GM18502 (cell line): ENCODE data around the gene YKT6.
A peak's percentile ranks its signal among the peaks of the same experiment; 100 is the strongest.

Experiments used
- ATAC-seq: cut with Tn5 transposase; IDR thresholded peaks from one replicate; pipeline ENCODE4 v1.9.1; 2021; ENCODE audit warnings: mild to moderate bottlenecking; ENCODE audit not compliant: unreplicated experiment, poor library complexity

YKT6 gene

DNA sequence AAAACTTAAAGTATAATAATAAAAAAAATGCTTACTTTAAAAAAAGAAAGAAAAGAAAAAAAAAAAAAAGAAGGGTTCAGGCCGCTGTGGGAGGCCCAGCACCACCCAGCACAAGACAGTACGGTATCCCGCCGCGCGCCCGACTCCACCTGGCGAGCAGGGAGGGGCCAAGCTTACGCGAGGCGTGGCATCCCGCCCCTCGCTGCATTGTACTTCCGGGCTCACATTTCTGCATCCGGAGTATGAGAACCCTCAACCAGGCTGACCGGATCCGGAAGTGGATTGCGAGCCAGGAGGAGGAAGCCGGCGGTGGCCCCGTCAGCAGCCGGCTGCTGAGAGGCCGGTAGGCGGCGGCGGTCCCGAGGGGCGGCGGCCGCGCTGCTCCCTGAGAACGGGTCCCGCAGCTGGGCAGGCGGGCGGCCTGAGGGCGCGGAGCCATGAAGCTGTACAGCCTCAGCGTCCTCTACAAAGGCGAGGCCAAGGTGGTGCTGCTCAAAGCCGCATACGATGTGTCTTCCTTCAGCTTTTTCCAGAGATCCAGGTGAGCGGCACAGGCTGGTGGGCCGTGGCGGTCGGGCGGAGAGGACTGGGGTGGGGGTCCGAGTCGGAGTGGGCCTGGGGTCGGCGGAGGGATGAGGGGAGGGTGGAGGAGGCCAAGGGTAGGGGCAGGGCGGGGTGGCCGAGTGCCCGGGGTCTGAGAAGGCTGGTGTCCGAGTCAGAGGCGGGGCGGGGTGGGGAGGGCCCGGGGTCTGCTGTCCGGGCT is at the start of gene YKT6:
TSS of gene YKT6 (plus strand) at position 280 of the 763 bp plus-strand sequence. CDS start at position 438, 158 bp downstream.
- peak; percentile 99 for ATAC-seq

DNA sequence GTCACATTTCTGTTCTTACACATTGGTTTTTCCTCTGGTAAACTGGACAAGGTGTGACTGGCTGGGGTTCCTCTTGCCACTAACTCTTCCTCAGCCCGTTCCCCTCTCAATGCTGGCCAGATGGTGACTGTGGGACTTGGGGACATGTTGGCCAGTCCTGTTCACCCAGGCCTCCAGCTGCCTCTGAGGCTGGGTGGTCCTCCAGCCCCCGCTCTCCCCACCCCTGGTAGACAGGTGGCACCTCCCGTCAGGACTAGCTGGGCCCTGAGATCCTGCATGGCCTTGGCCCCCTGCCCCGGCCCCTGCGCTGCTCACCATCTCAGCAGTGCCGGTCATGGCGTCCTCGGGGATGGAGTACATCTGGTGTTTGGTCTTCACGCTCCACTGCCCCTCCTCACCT is 48.8 kb upstream of the YKT6 start:
- no peak for ATAC-seq

DNA sequence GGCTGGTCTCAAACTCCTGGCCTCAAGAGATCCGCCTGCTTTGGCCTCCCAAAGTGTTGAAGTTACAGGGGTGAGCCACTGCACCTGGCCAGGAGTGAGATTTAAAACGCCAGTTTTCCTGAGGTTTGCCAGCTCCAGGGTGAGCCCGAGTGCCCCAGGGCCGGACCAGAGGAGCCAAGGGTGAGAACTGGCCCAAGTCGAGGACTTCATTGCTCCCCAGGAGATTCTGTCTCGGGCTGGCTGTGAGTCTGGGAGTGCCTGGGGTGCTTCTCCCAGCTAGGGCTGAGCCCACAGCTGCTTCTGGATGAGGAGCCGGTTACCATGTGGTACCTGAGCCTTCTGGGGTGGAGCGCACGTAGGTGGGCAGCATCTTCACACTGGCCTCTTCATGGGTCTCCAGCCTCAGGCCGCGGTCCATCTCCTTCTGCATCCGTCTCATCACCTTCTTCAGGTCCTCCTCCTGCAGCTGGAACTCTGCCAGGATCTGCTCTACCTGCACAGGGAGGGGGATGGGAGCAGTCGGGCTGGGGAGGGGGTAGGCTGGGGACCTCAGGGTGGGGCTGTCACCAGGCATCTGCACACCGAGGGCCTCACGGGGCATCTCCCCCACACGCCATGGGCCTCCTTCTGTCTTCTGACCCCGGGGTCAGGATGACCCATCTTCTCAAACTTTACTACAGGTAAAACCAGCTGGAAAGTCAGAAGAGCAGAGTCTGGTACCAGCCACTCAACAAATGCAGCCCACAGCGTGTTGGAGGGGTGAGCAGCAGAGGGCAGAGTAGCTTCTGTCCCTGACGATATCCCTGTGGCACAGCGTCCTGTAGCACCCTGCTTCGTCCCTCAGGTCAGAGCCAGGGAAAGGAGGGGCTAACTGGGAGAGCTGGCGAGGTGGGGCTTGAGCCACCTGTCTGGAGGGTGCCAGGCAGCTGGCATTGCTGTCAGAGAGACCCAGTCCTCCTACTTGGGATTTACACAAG is 47.5 kb upstream of the YKT6 start:
- no peak for ATAC-seq

DNA sequence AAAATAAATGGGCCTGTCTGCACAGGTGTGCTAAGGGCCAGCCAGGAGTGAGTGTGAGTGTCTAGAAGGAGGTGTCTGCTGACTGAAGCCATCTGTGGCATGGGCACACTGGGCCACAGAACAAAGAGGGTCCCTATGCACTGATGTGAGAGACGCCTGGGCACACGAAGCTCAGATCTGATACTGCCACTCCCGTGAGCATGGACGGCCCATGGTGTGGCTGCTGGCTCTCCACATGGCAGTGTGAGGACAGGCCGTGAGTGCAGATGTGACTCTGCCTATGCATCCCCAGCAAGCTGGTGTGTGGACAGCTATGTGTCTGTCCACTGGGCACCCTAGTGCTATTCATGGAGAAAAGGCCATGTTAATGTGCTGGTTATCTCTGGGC is 46.8 kb upstream of the YKT6 start:
- ATAC-seq, result no peak

DNA sequence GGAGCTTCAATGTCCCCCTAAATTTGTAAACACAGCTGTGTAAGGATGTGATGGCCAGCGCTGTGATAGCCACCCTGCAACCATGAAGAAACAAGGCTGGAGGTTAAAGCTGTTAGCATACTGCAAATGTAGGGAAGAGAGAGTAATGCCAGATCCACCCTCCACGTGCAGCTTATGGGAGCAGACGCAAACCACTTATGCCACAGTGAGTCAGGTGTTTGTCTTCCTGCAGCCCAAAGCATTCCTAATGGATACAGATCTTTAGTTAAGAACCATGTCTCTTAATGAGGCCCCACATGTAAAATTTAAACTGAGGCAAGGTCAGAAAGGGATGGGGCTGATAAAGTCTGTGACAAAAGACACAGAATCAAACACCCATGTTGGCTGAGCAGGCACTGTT is 46.1 kb upstream of the YKT6 start:
- no peak for ATAC-seq

DNA sequence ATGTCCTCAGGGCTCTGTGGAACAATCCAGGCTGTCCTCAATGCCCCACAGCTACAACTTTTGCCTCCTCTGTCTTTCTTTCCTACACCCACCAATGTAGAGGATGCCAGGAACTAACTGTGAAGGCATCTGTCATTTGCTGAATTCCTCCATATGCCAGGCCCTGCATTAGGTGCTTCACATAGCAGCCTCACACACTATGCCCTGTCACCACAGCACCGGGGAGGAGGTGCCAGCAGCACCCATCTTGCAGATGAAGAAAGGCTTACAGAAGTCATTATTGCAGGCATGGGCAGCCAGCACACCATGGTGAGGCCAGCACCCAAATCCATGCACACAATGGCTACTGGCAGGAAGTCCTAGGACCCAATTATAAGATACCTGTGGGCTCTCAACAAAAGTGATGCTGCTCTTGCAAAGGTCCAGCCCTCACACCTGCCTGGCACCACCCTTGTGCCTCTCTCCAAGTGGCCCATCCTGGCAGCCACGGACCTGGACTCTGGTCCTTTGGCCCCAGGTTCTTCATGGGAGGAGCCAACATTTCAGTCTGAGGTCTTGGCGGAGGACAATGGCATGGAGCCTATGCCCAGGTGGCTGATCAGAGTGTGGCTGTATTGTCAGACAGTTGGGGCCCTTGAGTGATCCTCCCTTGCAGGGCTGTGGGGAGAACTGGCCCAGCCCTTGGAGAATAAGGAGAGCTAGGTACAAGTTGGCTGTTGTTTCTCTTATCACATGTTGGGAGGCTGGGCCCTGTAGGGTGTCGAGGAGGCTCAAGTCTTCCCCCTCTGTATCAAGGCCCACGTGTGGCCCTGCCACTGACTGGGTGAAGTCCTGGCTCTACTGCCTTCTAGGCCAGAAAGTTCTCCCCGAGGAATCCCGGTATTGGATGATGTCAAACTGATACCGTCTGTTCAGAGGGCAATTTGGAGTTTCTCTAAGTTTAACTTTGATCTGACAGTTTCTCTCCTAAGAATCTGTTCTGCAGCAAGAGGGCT is 45.3 kb upstream of the YKT6 start:
- ATAC-seq, result no peak

DNA sequence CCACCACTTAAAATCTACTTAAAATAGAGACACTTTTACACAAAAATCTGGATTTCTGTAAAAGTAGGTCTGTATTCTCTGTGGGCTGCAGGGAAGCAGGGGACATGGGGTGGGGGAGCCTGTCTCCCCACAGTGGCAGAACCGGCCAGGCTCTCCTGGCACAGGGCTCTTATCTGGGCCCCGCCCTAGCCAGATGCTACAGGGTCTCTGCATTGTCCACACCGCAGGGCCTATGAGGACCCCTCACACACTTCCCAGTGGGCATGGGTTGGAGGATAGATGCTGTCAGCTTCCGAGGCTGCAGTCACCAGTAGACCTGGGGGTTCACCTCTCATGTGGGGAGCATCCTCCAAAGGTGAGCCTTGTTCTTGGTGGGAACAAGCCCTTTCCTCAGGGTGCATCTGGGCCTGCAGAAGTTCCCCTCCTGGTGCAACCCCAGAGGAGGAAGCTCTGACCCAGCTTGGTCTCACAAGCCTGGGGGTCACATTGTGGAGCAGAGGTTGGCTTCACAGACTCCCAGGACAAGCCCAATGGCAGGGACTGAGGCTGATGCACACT is 44.2 kb upstream of the YKT6 start:
- no peak for ATAC-seq

DNA sequence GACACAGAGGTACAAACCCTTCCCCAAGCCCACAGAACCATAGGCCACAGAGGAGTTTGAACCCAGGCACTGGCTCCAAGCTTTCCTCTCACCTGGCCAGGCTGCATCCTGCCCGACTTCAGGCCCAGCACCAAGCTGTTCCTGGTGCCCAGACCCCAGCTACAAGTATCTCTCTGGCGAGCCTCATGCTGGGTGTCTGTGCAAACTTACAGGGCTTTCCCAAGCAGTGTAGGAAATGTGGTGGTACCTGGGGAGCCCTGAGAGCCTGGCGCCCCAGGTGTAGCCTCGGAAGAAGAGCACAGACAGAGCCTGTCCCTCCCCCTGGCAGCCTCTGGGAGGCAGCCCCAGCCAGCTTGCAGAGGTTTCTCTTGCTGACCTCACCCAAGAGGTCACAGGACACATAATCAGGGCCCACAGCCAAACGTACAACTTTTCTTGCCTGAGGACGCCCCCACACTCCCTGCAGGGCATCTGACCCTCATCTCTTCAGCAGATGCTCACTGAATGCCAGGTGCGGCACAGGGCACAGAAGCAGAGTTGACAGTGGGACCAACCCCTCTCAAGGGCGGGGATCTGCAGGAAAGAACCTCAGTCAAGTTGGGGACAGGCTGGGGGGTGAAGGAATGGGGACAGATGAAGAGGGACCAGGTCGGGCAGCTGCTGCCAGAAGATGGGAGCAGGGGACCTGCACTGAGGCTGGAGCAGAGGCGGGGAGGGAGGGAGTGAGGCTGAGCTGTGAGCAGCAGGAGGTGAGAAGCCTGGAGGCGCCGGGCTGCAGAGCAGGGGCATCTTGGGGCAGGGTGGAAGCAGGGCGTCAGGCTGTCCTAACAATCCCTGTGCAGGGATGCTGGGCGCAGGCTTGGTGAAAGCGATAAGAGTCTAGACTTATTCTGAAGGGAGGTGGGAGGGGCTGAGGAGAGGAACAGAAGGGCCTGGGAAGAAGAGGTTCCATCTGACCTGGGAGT is 43.4 kb upstream of the YKT6 start:
- ATAC-seq, result no peak

DNA sequence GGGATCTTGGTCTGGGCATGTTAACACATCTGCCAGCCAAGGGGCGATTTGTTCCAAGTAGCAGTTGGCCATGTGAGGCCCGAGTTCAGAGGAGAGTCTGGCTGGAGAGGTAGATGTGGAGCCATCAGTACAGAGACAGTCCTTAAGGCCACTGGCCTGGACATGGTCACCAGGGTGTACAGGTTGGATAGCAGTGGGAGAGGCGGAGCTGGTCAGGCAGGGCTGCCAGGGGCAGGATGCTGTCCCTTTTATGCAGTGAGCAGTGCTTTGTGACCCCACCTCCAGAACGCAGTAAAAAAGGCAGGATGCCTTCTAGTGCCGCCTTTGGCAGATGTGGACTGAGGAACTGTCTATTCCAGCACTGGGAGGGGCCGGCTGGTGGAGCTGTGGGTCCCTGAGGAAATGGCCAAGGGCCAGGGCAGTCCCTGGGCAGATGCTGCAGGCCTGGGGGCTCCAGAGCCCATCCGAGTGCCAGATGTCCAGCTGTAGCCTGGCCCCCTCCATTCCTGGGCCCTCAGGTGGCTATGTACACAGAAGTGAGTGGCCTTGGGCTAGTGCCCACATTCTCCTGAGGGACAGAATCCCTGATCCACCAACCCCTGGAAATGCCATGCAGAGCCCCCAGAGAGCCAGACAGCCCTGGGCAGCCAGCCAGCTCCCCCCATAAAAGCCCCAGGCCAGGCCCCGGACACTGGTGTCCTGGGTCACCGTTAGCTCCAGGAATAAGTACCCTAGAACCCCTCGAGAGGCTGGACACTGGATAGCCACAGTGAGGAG is 42.5 kb upstream of the YKT6 start:
- no peak for ATAC-seq

DNA sequence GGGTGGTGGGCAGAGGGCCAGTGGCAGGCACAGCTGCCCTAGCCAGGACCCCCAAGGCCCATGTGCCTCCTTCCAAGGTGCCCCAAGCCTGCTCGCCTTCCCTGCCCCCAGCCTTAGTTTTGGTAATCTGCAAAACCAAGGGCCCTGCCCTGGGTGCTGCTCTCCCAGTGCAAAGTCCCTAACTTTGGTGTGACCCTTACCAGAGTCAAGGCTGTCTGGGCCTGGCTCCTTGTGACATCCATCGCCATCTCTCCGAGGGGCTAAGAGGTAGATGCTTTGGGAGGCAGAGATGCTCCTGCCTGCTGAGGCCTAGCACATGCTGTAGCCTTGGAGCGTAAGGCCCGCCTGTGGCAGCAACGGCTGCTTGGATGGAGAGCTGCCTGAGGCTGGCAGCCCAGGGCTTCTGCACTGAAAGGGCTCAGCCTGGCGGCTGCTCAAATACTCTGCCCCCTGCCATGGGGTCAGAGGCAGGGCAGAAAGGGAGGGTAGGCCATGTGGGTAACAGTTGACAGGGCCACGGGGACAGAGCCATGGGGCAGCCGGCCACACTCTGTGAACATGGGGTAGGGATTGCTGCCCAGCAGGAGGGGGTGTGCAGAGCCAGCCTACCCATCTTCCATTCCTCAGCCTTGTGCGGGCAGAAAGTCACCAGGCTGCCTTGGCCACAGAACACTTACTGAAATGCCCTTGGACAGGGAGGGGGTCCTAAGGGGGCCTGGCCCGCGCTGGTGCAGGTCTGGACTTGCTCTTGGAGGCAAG is 41.7 kb upstream of the YKT6 start:
- ATAC-seq, result no peak

DNA sequence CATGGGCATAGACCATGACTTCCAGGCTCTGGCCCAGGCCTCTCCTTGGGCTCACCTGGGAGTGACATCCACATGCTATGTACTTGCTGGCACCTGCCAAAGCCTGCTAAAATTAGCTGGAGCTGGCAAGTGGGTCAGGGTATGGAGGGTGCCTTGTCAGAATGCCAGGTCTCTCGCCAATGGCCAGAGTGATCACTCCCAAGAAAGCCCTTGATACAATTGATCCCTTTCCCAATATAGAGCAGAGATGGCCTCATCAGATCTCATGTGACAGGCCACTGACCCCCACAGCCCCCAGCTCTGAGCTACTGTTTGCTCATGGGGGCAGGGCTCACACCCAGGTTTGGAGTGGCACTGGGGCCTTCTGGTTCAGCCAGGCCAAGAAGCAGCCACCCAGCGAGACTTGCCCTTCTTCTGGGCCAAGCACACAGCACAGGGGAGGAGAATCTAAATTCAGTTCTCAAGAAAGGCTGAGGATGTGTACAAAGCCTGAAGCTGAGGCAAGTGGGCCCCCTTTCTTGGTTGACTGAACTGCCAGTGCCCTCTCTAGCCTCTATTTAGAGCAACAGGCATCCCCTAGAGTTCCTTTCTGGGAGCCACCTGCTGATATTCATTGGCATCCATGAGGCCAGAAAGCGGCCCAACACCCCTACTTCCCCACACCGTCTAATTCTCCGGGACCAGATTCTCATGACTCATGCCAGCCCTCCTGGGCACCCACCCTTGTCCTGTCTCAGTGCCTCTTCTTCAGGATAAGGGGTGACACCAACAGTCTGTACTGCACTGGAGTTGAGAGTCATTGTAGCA is 40.8 kb upstream of the YKT6 start:
- no peak for ATAC-seq

DNA sequence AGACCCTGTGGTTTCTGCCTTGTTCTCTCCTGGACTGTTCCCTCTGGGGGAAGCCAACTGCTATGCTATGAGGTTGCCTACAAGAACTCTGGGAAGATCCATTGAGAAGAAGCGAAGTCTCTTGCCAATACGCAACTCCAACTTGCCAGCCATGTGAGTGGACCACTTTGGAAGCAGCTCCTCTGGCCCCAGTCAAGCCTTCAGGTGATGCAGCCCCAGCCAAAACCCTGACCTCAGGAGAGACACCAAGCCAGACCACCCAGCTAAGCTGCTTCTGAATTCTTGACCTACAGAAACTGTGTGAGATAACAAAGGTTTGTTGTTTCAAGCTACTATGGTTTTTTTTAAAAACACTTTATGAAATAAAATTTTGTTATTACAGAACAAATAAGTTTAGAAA is 39.4 kb upstream of the YKT6 start:
- no peak for ATAC-seq

DNA sequence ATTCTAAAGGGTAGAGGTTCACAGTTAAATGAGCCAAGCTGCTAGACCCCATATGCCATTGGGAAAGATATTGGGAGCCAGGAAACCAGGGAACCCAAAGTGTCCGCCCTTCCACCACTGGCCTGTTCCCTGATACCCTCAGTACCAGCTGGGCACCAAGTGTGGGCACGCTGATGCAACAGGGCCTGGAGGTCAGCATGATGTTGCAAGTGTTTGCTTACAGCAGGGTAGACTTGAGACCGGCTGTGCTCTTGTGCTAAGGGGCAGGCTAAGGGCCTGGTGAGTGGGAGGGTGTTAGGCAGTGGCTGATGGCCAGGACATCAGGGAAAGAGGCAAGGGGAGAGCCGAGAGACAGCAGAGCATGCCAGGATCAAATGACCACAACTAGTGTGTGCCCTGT is 38.6 kb upstream of the YKT6 start:
- no peak for ATAC-seq

DNA sequence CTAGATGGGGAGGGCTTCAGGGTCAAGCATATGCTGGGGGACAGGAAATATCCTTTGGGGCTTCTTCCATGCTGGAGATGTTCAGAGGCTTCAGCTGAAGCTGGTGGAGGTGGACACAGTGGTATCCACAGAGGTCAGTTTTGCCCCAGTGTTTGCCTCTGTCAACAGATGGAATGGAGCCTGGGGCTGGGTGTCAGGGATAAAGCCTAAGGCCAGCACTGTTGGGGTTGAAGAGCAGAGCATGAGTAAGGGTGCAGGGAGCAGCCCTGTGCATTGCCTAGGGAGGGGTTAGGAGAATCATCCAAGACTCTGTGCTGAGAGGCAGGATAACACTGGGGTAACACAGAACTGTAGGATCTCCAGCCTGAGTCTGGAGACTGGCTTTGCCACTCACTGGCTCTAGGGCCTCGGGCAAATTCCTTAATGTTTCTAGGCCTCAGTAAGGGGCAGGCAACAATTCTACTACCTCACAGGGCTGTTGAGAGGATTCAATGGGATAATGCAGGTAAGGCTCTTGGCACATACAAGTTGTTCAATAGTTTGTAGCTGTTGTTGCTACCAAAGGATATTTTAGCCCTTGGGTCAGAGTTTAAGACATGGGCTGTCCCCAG is 37.9 kb upstream of the YKT6 start:
- ATAC-seq, result no peak

DNA sequence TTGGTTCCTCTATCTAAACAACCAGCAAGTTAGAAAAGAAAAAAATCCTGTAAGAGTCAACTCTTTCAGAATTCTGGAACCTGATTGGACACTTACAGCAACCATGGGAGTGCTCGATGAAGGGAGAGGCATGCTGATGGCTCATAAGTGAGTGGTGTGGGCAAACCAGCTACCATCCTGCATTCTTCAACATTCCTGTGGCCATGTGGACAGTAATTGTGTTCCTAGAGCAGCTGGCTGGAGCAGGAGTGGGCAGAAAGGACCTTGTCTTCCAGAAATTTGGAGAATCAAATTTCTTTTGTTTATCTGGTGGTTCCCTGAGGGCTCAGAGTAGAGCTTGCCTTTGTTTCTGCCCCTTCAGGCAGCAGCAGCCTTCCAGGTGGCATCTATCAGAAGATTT is 37.2 kb upstream of the YKT6 start:
- no peak for ATAC-seq

DNA sequence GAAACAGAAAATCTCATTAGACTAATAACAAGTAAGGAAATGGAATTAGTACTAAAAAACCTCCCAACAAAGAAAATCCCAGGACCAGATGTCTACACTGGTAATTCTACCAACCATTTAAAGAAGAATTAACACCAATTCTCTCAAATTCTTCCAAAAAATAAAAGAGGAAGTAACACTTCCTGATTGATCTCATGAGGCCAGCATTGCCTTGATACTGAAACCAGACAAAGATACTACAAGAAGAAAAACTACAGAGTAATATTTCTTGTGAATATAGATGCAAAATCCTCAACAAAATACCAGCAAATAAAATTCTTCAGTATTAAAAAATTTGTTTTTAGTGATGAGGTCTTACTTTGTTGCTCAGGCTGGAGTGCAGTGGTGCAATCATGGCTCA is 32.9 kb upstream of the YKT6 start:
- ATAC-seq, result no peak
